T-cell (primary cell): Measurements from ENCODE around the gene PRIMA1. TPM values are rescaled to one million over a fixed set of nuclear protein-coding genes. Genes with fewer than 3 reads are reported as not detected.

Experiments
- ATAC-seq, 4 experiments: fragments of 200-7000 bp in 3 of 4; fragments of 150-1000 bp in 1 of 4; cut with Tn5 transposase; replicated peaks in 1 of 4; 1 replicate in 3 of 4; 2 replicates in 1 of 4; pipeline ENCODE4 v1.10.0; 2021; ENCODE audit warnings: moderate library complexity in 3 of 4, mild to moderate bottlenecking in 2 of 4, moderate number of reproducible peaks in 1 of 4
- CTCF ChIA-PET, 2 donors: fragments of 300-600 bp; sonication (Branson Sonifier 250); formaldehyde crosslinking; loops; one replicate each; lab custom pipeline; 2022; ENCODE audit warnings: antibody characterized with exemption in 2 of 2; lab: Charles Lee
- POLR2A ChIA-PET, 2 donors: fragments of 300-600 bp; sonication (Branson Sonifier 250); formaldehyde crosslinking; loops; one replicate each; lab custom pipeline; 2022; ENCODE audit warnings: antibody characterized with exemption in 2 of 2; lab: Charles Lee
- DNase-seq, 35 experiments: peaks; one replicate each; pipeline versions ENCODE4 v3.0.0 to v3.0.0-alpha.2; 2013 to 2023
- H3K27ac ChIP-seq: one replicate; pipeline ENCODE4 v1.5.1; 2013; ENCODE audit warnings: low read length
- H3K27me3 ChIP-seq, 2 experiments: replicated peaks in 1 of 2; 1 replicate in 1 of 2; 2 replicates in 1 of 2; pipeline versions ENCODE4 v1.6.1 to v1.7.0; 2013; ENCODE audit warnings: low read length in 1 of 2, mixed read lengths in 1 of 2; ENCODE audit not compliant: control insufficient read depth in 2 of 2, insufficient read depth in 2 of 2; ENCODE audit errors: extremely low read depth in 1 of 2
- H3K36me3 ChIP-seq, 2 donors: 1 replicate in 1 of 2; 2 replicates in 1 of 2; pipeline versions ENCODE4 v1.6.1 to v1.7.0; 2013; ENCODE audit warnings: low read length in 1 of 2; ENCODE audit not compliant: control insufficient read depth in 2 of 2, insufficient read depth in 1 of 2; ENCODE audit errors: extremely low read depth in 1 of 2
- H3K4me1 ChIP-seq, 2 experiments: 1 replicate in 1 of 2; 2 replicates in 1 of 2; pipeline versions ENCODE4 v1.6.1 to v1.7.0; 2013; ENCODE audit warnings: low read length in 2 of 2, mixed read lengths in 1 of 2; ENCODE audit not compliant: insufficient read depth in 2 of 2, control insufficient read depth in 1 of 2; ENCODE audit errors: extremely low read depth in 1 of 2
- H3K4me3 ChIP-seq, 2 donors: 1 replicate in 1 of 2; 2 replicates in 1 of 2; pipeline versions ENCODE4 v1.5.1 to v1.7.0; 2013; ENCODE audit warnings: mild to moderate bottlenecking in 2 of 2, low read length in 1 of 2, moderate library complexity in 1 of 2; ENCODE audit not compliant: control insufficient read depth in 1 of 2; ENCODE audit errors: extremely low read depth in 1 of 2
- H3K9me3 ChIP-seq: 2 replicates; pipeline ENCODE4 v1.7.0; 2013
- H3K27ac Mint-ChIP-seq, 2 donors: one replicate each; pipeline ENCODE4 v1.8.0; 2020 to 2021; ENCODE audit warnings: mild to moderate bottlenecking in 2 of 2, mixed read lengths in 2 of 2
- H3K27me3 Mint-ChIP-seq, 2 donors: one replicate each; pipeline ENCODE4 v1.8.0; 2021 to 2022; ENCODE audit warnings: mixed read lengths in 2 of 2
- H3K36me3 Mint-ChIP-seq: one replicate; pipeline ENCODE4 v1.8.0; 2021; ENCODE audit warnings: mixed read lengths
- H3K4me1 Mint-ChIP-seq, 3 donors: one replicate each; pipeline ENCODE4 v1.8.0; 2020 to 2022; ENCODE audit warnings: mixed read lengths in 3 of 3, mild to moderate bottlenecking in 1 of 3
- H3K4me3 Mint-ChIP-seq, 3 donors: one replicate each; pipeline ENCODE4 v1.8.0; 2020 to 2022; ENCODE audit warnings: mild to moderate bottlenecking in 3 of 3, mixed read lengths in 3 of 3, moderate library complexity in 3 of 3
- H3K9me3 Mint-ChIP-seq, 3 donors: one replicate each; pipeline ENCODE4 v1.8.0; 2020 to 2022; ENCODE audit warnings: mixed read lengths in 3 of 3
- WGBS: methylation state at CpG from one replicate; pipeline ENCODE4 v1.1.5; 2013; ENCODE audit warnings: missing lambda C conversion rate; ENCODE audit not compliant: insufficient coverage; 5-methylcytosine and 5-hydroxymethylcytosine counted together
- total RNA-seq, 35 experiments: library from RNA in 6 of 35; stranded (reverse) in 6 of 35; fragments of 120-200 nt in 1 of 35; gene quantifications; one replicate each; pipeline versions ENCODE4 v1.2.1 to v1.2.4 and lab custom pipeline; 2013 to 2026

The PRIMA1 gene
- total RNA-seq, 5 donors from 2014 or later (not counting 1 experiment from before 2014, with no cell fraction given): not detected

GRCh38 chr14:93686268-93686667 is 102.0 kb downstream of the PRIMA1 start:
- Histone ChIP-seq H3K9me3 (no peaks in the 10 kb centered on the region), H3K27me3 (peaks cover 5 to 6% of the 10 kb centered on the region in 2 experiments), H3K36me3 (no peaks in the 10 kb centered on the region), H3K27ac (no peak overlapping the region), H3K4me3 (no peak overlapping the region), H3K4me1 (no peaks in the 10 kb centered on the region)
- Mint-ChIP-seq H3K4me3 (no peak overlapping the region), H3K36me3 (no peaks in the 10 kb centered on the region), H3K4me1 (no peaks in the 10 kb centered on the region), H3K27me3 (peaks cover 23 to 34% of the 10 kb centered on the region in 2 donors), H3K27ac (no peak overlapping the region), H3K9me3 (no peaks in the 10 kb centered on the region)
- DNase-seq: no peak
- ATAC-seq: no peak
- CTCF ChIA-PET: no interaction called here
- WGBS: 76% methylated on average over 5 of the region's 5 CpGs
- POLR2A ChIA-PET: interaction anchor here in 1 of 2 donors (0.6 kb wide), 1 partner anchor 1012 kb away, joined by 4 read pairs; no protein-coding TSS in a partner anchor

DNA sequence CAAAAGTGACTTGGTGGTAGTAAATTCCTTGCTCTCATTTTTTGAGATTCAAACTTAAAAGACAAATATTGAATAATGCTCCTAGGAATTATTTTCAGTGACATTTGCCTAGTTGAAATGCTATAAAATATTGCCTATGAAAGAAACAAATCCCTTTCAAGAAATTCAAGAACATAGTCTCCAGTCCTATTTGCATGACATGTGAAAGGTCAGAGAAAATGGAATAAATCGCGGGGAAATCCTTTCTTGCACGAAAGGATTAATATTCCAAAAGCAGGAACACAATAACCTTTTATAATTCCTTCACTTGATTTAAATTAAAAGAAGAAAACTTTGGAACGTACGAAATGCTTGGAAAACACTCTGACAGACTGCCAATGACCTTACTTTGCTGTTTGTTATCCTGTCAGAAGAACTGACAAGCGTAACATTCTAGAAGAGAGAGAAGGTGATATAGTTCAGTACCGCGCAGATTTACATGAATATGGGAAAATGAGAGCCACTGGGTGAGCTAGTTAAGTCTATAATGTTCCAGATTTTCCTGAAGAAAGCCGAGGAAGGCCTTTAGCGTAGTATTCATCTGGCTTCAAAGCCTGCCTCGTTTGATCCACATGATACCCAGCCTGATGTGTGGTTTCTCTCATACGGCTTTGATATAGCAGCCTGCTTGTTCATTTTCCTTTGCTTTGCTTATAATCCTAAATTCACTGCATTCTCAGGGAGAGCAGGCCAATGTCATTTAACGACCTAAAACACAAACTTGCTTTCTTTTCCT is 103.0 kb downstream of the PRIMA1 start:
- Mint-ChIP-seq H3K9me3 (no peaks in the 10 kb centered on the region), H3K27me3 (peaks cover 21 to 34% of the 10 kb centered on the region in 2 donors), H3K4me1 (no peaks in the 10 kb centered on the region), H3K27ac (no peak overlapping the region), H3K36me3 (no peaks in the 10 kb centered on the region), H3K4me3 (no peak overlapping the region)
- ChIA-PET POLR2A (no interaction called here), CTCF (no interaction called here)
- Histone ChIP-seq H3K4me1 (no peaks in the 10 kb centered on the region), H3K36me3 (no peaks in the 10 kb centered on the region), H3K4me3 (no peak overlapping the region), H3K27me3 (peaks cover 5 to 6% of the 10 kb centered on the region in 2 experiments), H3K9me3 (no peaks in the 10 kb centered on the region), H3K27ac (no peak overlapping the region)
- 79% methylated on average over 12 of the region's 13 CpGs for WGBS
- ATAC-seq (no peak), DNase-seq (no peak)

GRCh38 chr14:93683226-93683625 is 105.1 kb downstream of the PRIMA1 start:
- peaks cover 20 to 44% of the 10 kb centered on the region in 2 donors for H3K27me3 Mint-ChIP-seq
- H3K36me3 Mint-ChIP-seq: no peaks in the 10 kb centered on the region
- POLR2A ChIA-PET: no interaction called here
- no peak overlapping the region for H3K27ac Mint-ChIP-seq
- Histone ChIP-seq H3K27ac (no peak overlapping the region), H3K27me3 (peaks cover 3 to 5% of the 10 kb centered on the region in 2 experiments), H3K4me1 (no peaks in the 10 kb centered on the region), H3K36me3 (no peaks in the 10 kb centered on the region), H3K4me3 (no peak overlapping the region), H3K9me3 (no peaks in the 10 kb centered on the region)
- H3K9me3 Mint-ChIP-seq: no peaks in the 10 kb centered on the region
- ATAC-seq: no peak
- WGBS: no CpG with 5 or more reads among the region's 5 CpGs
- H3K4me3 Mint-ChIP-seq: no peak overlapping the region
- H3K4me1 Mint-ChIP-seq: no peaks in the 10 kb centered on the region
- DNase-seq: no peak
- CTCF ChIA-PET: no interaction called here

- Histone ChIP-seq H3K4me1 (no peaks in the 10 kb centered on the region), H3K27ac (no peak overlapping the region), H3K36me3 (no peaks in the 10 kb centered on the region), H3K4me3 (no peak overlapping the region), H3K9me3 (no peaks in the 10 kb centered on the region), H3K27me3 (no peaks in the 10 kb centered on the region)
- DNase-seq: no peak
- Mint-ChIP-seq H3K36me3 (no peaks in the 10 kb centered on the region), H3K27me3 (peaks cover 17 to 36% of the 10 kb centered on the region in 2 donors), H3K4me1 (no peaks in the 10 kb centered on the region), H3K27ac (no peak overlapping the region), H3K4me3 (no peak overlapping the region), H3K9me3 (no peaks in the 10 kb centered on the region)
- no peak for ATAC-seq
- POLR2A ChIA-PET: no interaction called here
- CTCF ChIA-PET: no interaction called here
- no CpG with 5 or more reads among the region's 2 CpGs for WGBS
These were observed 105.8 kb downstream of the PRIMA1 start for GRCh38 chr14:93682459-93682858.

GRCh38 chr14:93676416-93676958 is 111.8 kb downstream of the PRIMA1 start:
- H3K36me3 Mint-ChIP-seq: no peaks in the 10 kb centered on the region
- ATAC-seq (no peak), DNase-seq (no peak)
- H3K27ac Mint-ChIP-seq: no peak overlapping the region
- Histone ChIP-seq H3K27ac (no peak overlapping the region), H3K4me1 (no peaks in the 10 kb centered on the region), H3K36me3 (no peaks in the 10 kb centered on the region), H3K9me3 (no peaks in the 10 kb centered on the region), H3K4me3 (no peak overlapping the region), H3K27me3 (no peaks in the 10 kb centered on the region)
- H3K9me3 Mint-ChIP-seq: no peaks in the 10 kb centered on the region
- ChIA-PET CTCF (no interaction called here), POLR2A (no interaction called here)
- H3K4me1 Mint-ChIP-seq: no peaks in the 10 kb centered on the region
- H3K27me3 Mint-ChIP-seq: peaks cover 13 to 27% of the 10 kb centered on the region in 2 donors
- no peak overlapping the region for H3K4me3 Mint-ChIP-seq
- 80% methylated on average over 2 of the region's 2 CpGs for WGBS

GRCh38 chr14:93675651-93676050 is 112.6 kb downstream of the PRIMA1 start:
- Histone ChIP-seq H3K27ac (no peak overlapping the region), H3K4me3 (no peak overlapping the region), H3K4me1 (no peaks in the 10 kb centered on the region), H3K27me3 (no peaks in the 10 kb centered on the region), H3K9me3 (no peaks in the 10 kb centered on the region), H3K36me3 (no peaks in the 10 kb centered on the region)
- Mint-ChIP-seq H3K9me3 (no peaks in the 10 kb centered on the region), H3K27ac (no peak overlapping the region), H3K4me3 (no peak overlapping the region), H3K4me1 (no peaks in the 10 kb centered on the region), H3K36me3 (no peaks in the 10 kb centered on the region), H3K27me3 (peaks cover 13 to 27% of the 10 kb centered on the region in 2 donors)
- ChIA-PET POLR2A (no interaction called here), CTCF (no interaction called here)
- ATAC-seq (no peak), DNase-seq (no peak)
